Choroid plexus epithelial cell (primary cell): ENCODE measurements around the gene SERPINA5.
A peak's percentile ranks its signal among the peaks of the same experiment; 100 is the strongest.

Experiments used
- DNase-seq: peaks from one replicate; pipeline ENCODE4 v3.0.0-alpha.2; 2010; ENCODE audit warnings: low read depth
- H3K4me3 ChIP-seq: 2 replicates; pipeline ENCODE4 v1.5.1; 2011; ENCODE audit warnings: low read depth, mild to moderate bottlenecking, control low read depth, low read length, moderate library complexity
- TF ChIP-seq, protein P1 (sequence below): conservative IDR thresholded peaks from 2 replicates; pipeline ENCODE4 v1.5.1; 2011; ENCODE audit warnings: low read depth, mild to moderate bottlenecking, control low read depth, inconsistent platforms, low read length, moderate library complexity

Gene SERPINA5

DNA sequence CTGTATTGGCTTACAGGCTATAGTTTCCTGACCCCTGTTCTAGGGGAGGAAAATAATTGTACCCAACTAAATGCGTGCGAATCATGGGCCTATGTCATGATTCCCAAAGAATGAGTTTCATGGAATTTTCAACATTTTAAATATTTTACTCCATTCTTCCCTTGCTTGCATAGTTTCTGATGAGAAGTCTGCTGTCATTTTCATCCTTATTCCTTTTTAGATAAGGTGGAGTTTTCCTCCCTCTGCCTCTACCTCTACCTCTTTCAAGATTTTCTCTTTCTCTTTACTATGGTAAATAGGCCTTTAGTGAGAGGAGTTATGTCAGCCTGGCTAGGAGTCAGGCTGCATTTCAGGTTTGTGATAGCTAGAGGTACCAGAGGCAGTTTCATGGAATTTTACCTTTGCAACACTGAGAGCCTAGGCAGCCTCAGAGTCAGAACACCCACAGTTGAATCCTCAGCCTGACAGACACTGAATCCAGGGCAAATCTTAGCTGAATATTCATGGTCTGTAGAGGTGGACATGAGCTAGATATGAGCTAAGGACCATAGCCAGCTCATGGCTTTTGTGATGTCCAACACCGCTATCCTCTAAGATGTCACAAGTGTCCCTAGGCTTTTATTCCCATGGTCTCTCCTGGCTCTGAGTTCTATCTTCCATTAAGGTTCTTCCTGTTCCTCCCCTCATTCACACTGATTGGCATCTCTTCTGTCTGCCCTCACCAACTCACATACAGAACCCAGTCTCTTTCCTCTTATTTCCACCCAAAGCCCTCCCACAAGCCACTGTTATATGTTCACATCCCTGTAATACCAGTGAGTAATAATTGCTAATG, 37.0 kb downstream of the SERPINA5 start:
- no peak overlapping the region for H3K4me3 ChIP-seq
- TF ChIP-seq, protein P1, sequence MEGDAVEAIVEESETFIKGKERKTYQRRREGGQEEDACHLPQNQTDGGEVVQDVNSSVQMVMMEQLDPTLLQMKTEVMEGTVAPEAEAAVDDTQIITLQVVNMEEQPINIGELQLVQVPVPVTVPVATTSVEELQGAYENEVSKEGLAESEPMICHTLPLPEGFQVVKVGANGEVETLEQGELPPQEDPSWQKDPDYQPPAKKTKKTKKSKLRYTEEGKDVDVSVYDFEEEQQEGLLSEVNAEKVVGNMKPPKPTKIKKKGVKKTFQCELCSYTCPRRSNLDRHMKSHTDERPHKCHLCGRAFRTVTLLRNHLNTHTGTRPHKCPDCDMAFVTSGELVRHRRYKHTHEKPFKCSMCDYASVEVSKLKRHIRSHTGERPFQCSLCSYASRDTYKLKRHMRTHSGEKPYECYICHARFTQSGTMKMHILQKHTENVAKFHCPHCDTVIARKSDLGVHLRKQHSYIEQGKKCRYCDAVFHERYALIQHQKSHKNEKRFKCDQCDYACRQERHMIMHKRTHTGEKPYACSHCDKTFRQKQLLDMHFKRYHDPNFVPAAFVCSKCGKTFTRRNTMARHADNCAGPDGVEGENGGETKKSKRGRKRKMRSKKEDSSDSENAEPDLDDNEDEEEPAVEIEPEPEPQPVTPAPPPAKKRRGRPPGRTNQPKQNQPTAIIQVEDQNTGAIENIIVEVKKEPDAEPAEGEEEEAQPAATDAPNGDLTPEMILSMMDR, result no peak
- DNase-seq, result no peak

DNA sequence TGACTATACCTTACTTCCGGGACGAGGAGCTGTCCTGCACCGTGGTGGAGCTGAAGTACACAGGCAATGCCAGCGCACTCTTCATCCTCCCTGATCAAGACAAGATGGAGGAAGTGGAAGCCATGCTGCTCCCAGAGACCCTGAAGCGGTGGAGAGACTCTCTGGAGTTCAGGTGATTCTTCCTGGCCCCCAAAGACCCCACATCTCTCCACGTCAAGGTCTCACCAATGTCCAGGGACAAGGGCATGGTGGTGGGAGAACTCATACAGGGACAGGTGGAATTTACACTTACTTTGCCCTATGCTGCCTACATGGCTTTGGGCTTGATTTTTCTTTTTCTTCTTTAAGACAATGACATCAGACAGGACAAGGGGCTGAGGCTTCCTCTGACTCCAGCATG, 38.1 kb downstream of the SERPINA5 start:
- DNase-seq, result no peak
- no peak overlapping the region for H3K4me3 ChIP-seq
- TF ChIP-seq, protein P1, result no peak

DNA sequence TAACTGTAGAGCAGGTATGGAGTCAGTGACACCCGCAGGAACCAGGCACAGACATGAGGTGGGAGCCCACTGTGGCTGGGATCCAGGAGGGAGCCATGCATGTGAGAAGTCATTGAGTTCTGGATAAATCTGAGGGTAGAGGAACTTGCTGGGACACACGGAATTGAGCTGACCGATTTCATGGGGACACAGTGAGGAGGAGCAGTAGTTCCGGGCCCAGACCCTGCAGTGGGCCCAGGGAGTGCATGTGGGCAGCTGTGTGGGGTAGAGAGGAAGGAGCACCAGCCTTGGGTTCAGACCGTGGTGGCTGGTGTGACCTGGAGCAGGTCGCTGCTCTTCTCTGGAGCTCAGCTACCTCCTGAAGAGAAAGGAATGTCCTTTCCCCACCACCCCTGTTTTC, 39.4 kb downstream of the SERPINA5 start:
- TF ChIP-seq, protein P1, result no peak
- no peak for DNase-seq

DNA sequence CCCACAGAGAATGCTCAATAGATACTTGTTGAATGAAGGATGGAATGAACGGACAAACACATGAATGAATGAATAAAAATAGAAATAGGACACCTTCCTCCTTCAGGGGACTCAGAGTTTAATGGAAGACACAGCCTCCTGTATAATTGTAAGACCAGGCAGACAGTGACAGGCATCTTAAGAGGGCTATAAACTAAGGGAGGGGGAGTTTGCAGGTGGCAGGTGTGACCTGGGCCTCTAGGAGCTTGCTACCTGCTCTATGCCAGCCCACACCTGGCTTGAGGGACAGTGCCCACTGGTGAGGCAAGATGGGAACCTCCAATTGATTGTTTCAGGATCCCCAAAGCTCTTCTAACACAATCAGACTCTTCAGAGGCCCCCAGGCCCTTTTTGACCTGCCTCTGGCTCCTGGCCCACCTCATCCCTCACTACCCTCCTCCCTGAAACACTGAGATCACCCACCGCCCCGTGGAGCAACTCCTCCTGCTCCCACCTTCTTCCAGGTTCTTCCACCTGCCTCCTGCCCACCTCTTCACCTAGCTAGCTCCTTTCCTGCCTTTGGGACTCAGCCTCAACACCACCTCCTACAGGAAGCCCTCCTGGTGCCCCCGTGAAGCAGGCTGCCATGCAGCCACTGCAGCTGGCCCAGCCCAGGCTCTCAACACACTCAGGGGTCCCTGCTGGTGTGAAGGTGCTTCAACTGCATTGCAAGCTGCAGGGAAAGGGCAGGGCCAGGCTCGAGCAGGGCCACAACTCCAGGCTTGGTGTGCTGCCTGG, 40.3 kb downstream of the SERPINA5 start:
- TF ChIP-seq, protein P1, result no peak
- no peak overlapping the region for H3K4me3 ChIP-seq
- DNase-seq, result no peak

More for the DNA sequence above, 39.4 kb downstream of the SERPINA5 start:
- H3K4me3 ChIP-seq, result no peak overlapping the region

DNA sequence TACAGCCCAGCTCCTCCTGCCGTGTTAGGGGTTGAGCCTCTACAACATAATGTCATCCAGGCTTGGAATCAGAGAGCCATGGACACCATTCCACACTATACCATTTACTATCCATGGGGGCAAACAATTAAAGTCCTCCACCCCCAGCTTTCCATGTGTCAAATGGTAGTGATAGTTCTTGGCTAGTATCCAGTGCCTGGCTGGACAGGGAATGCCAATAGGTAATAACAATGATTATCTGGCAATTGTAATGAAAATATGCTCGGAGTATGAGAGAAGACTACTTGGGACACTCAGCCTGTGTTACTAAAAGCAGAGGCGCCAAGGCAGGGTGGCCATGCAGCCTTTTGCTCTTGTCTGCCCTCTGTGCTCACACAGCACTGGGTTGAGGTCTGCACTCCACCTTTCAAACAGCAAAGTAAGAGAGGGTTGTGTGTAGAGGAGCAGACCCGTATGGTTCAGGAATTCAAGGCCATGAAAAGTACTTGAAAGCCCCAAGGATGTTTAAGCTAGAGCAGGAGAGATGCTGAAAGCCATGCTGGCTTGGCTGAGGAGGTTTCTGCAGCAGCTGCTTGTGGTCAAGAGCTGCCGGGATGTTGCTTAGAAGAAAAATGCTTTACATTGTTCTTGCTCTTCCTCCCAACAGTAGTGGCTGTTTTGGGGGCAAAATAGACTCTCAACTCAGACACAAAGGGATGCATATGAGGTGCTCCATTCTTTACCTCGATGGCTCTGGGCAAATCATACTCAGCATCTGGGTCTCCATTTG, 41.6 kb downstream of the SERPINA5 start:
- TF ChIP-seq, protein P1, result no peak
- DNase-seq, result peak; percentile 62
- H3K4me3 ChIP-seq, result no peak overlapping the region

DNA sequence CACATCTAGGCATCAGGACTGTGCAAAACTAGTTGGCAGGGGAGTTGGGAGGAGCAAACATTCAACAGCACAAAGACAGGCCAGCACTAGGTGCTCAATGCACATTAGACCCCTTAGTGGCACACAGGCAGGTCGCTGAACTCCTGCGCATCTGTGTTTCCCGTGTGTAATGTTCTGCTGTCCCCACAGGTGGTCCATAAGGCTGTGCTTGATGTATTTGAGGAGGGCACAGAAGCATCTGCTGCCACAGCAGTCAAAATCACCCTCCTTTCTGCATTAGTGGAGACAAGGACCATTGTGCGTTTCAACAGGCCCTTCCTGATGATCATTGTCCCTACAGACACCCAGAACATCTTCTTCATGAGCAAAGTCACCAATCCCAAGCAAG, 42.2 kb downstream of the SERPINA5 start:
- no peak for DNase-seq
- no peak overlapping the region for H3K4me3 ChIP-seq
- TF ChIP-seq, protein P1, result no peak
